ENCODE measurements around the gene XPR1.
"Not testable (repeated sequence)": the region's sequence is repeated elsewhere in the genome, so short reads cannot be mapped to it uniquely, and the experiment has no call there.

Gene XPR1

DNA sequence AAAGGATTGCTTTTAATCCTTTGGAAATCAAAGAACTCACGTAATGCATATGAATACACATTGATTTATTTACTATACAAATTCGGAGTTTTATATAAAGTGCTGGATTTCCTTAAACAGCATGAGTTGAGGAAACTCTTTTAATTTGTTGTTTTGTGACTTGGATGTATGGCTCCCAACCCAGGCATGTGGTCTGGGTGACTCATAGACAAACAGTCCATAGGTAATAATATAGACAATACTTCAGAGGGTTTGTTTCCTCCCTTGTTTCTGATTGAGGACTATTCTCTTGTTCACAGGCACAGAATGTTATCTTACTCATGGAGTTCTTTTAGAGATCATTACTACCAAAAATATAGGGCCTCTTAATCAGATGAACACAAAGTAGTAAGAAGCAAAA lies 43.8 kb downstream of the XPR1 start:
- H3K27me3 ChIP-seq (ENCODE audit: control insufficient read depth, low read length): no peaks in the 10 kb centered on the region
- H3K4me2 ChIP-seq (ENCODE audit: low read length): no peak overlapping the region
- no peaks in the 10 kb centered on the region for H4K20me1 ChIP-seq (ENCODE audit: control insufficient read depth, insufficient read depth, low read depth, low read length)
- no peaks in the 10 kb centered on the region for H3K36me3 ChIP-seq (ENCODE audit: control insufficient read depth, low read length)
- H3K9me3 ChIP-seq (ENCODE audit: control insufficient read depth, insufficient read depth, low read length): no peaks in the 10 kb centered on the region
- peaks cover 15% of the 10 kb centered on the region for H3K4me1 ChIP-seq (ENCODE audit: control insufficient read depth, low read length)
- no peak overlapping the region for H3K27ac ChIP-seq (ENCODE audit: low read depth, low read length)
- no peaks in the 10 kb centered on the region for H3F3A ChIP-seq (ENCODE audit: control insufficient read depth, insufficient read depth)
- H3K4me3 ChIP-seq (ENCODE audit: low read length): no peak overlapping the region
- TF ChIP-seq EZH2phosphoT487 (IDR thresholded peaks at IDR 0.05; ENCODE audit: borderline replicate concordance, low read length): no peak
- TF ChIP-seq, protein P1, sequence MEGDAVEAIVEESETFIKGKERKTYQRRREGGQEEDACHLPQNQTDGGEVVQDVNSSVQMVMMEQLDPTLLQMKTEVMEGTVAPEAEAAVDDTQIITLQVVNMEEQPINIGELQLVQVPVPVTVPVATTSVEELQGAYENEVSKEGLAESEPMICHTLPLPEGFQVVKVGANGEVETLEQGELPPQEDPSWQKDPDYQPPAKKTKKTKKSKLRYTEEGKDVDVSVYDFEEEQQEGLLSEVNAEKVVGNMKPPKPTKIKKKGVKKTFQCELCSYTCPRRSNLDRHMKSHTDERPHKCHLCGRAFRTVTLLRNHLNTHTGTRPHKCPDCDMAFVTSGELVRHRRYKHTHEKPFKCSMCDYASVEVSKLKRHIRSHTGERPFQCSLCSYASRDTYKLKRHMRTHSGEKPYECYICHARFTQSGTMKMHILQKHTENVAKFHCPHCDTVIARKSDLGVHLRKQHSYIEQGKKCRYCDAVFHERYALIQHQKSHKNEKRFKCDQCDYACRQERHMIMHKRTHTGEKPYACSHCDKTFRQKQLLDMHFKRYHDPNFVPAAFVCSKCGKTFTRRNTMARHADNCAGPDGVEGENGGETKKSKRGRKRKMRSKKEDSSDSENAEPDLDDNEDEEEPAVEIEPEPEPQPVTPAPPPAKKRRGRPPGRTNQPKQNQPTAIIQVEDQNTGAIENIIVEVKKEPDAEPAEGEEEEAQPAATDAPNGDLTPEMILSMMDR (IDR thresholded peaks at IDR 0.05; ENCODE audit: low read depth, low read length, poor library complexity, severe bottlenecking): no peak
- H3K9me2 ChIP-seq (replicated peaks; ENCODE audit: control insufficient read depth, low read length): no peaks in the 10 kb centered on the region
- H3K79me2 ChIP-seq (ENCODE audit: control insufficient read depth, low read length): peaks cover 5% of the 10 kb centered on the region

DNA sequence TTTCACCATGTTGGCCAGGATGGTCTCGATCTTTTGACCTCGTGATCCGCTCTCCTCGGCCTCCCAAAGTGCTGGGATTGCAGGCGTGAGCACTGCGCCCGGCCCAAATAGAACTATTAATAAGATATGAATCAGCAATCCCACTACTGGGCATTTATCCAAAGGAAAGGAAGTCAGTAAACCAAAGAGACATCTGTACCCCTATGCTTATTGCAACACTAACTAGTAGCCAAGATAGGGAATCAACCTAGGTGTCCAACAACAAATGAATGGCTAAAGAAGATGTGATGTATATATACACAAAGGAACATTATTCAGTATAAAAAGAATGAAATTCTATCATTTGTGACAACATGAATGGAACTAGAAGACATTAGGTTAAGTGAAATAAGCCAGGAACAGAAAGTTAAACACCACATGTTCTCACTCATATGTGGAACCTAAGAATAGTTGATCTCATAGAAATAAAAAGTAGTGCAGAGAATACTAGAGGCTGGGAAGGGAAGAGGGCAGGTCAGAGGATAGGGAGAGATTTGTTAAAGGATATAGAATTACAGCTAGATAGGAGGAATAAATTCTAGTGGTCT lies 48.8 kb downstream of the XPR1 start:
- no peaks in the 10 kb centered on the region for H3K27me3 ChIP-seq (ENCODE audit: control insufficient read depth, low read length)
- no peaks in the 10 kb centered on the region for H3K79me2 ChIP-seq (ENCODE audit: control insufficient read depth, low read length)
- no peak overlapping the region for H3K4me2 ChIP-seq (ENCODE audit: low read length)
- no peaks in the 10 kb centered on the region for H3K4me1 ChIP-seq (ENCODE audit: control insufficient read depth, low read length)
- no peak overlapping the region for H3K4me3 ChIP-seq (ENCODE audit: low read length)
- H3K9me3 ChIP-seq (ENCODE audit: control insufficient read depth, insufficient read depth, low read length): no peaks in the 10 kb centered on the region
- no peaks in the 10 kb centered on the region for H3F3A ChIP-seq (ENCODE audit: control insufficient read depth, insufficient read depth)
- TF ChIP-seq EZH2phosphoT487 (IDR thresholded peaks at IDR 0.05; ENCODE audit: borderline replicate concordance, low read length): no peak
- TF ChIP-seq, protein P1 (IDR thresholded peaks at IDR 0.05; ENCODE audit: low read depth, low read length, poor library complexity, severe bottlenecking): no peak
- H3K9me2 ChIP-seq (replicated peaks; ENCODE audit: control insufficient read depth, low read length): no peaks in the 10 kb centered on the region
- H3K27ac ChIP-seq (ENCODE audit: low read depth, low read length): no peak overlapping the region
- no peaks in the 10 kb centered on the region for H4K20me1 ChIP-seq (ENCODE audit: control insufficient read depth, insufficient read depth, low read depth, low read length)
- no peaks in the 10 kb centered on the region for H3K36me3 ChIP-seq (ENCODE audit: control insufficient read depth, low read length)

DNA sequence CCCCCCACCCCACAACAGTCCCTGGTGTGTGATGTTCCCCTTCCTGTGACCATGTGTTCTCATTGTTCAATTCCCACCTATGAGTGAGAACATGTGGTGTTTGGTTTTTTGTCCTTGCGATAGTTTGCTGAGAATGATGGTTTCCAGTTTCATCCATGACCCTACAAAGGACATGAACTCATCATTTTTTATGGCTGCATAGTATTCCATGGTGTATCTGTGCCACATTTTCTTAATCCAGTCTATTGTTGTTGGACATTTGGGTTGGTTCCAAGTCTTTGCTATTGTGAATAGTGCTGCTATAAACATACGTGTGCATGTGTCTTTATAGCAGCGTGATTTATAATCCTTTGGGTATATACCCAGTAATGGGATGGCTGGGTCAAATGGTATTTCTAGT lies 51.3 kb downstream of the XPR1 start:
- not testable (repeated sequence) for H3K4me3 ChIP-seq (ENCODE audit: low read length); H3K9me3 ChIP-seq (ENCODE audit: control insufficient read depth, insufficient read depth, low read length); H4K20me1 ChIP-seq (ENCODE audit: control insufficient read depth, insufficient read depth, low read depth, low read length); H3K27ac ChIP-seq (ENCODE audit: low read depth, low read length); H3K4me1 ChIP-seq (ENCODE audit: control insufficient read depth, low read length); H3K9me2 ChIP-seq (replicated peaks; ENCODE audit: control insufficient read depth, low read length); H3F3A ChIP-seq (ENCODE audit: control insufficient read depth, insufficient read depth); H3K36me3 ChIP-seq (ENCODE audit: control insufficient read depth, low read length); H3K27me3 ChIP-seq (ENCODE audit: control insufficient read depth, low read length); H3K4me2 ChIP-seq (ENCODE audit: low read length); H3K79me2 ChIP-seq (ENCODE audit: control insufficient read depth, low read length)

DNA sequence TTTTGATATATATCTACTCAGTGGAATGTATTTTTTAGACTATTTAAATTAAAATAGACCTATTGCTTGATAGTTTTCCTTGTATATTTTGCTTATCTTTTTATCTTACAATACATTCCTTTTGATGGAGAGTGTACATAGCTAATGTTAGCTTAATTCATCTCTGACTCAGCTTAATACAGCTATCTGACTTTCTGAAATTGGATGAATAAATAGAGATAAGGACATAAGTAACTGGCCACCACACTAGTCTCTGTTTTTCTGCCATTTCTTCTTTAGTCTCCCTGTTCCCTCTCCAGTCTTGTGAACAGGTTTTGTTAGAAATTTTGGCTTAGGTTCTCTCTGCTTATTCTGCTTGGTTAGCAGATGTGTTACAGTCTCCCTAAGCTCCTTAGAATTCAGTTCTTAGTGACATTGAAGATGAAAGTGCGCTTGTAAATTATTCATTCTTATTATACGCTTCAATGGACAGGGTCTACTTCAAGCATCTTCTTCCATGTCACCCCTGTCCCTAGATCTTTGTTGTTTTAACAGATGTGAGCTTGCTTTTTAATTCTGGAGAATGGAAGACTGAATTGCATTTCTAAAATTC lies 59.6 kb downstream of the XPR1 start:
- Histone ChIP-seq H3K9me3 (ENCODE audit: control insufficient read depth, insufficient read depth, low read length) (no peaks in the 10 kb centered on the region), H3K9me2 (replicated peaks; ENCODE audit: control insufficient read depth, low read length) (peaks cover 2% of the 10 kb centered on the region; the same call in 1 of the 2 replicates), H4K20me1 (ENCODE audit: control insufficient read depth, insufficient read depth, low read depth, low read length) (no peaks in the 10 kb centered on the region), H3F3A (ENCODE audit: control insufficient read depth, insufficient read depth) (no peaks in the 10 kb centered on the region), H3K27me3 (ENCODE audit: control insufficient read depth, low read length) (no peaks in the 10 kb centered on the region), H3K4me2 (ENCODE audit: low read length) (no peak overlapping the region), H3K79me2 (ENCODE audit: control insufficient read depth, low read length) (no peaks in the 10 kb centered on the region), H3K4me3 (ENCODE audit: low read length) (no peak overlapping the region), H3K36me3 (ENCODE audit: control insufficient read depth, low read length) (no peaks in the 10 kb centered on the region), H3K4me1 (ENCODE audit: control insufficient read depth, low read length) (no peaks in the 10 kb centered on the region), H3K27ac (ENCODE audit: low read depth, low read length) (no peak overlapping the region)
- no peak for TF ChIP-seq EZH2phosphoT487 (IDR thresholded peaks at IDR 0.05; ENCODE audit: borderline replicate concordance, low read length)
- TF ChIP-seq, protein P1 (IDR thresholded peaks at IDR 0.05; ENCODE audit: low read depth, low read length, poor library complexity, severe bottlenecking): no peak

Measured in DOHH2 (cell line).